GM21381 (cell line): ENCODE data around the gene MAPT.
"Not testable (repeated sequence)": the region's sequence is repeated elsewhere in the genome, so short reads cannot be mapped to it uniquely, and the experiment has no call there.

Source experiments
- ATAC-seq: cut with Tn5 transposase; IDR thresholded peaks from one replicate; pipeline ENCODE4 v1.9.1; 2021; ENCODE audit warnings: mild to moderate bottlenecking, moderate library complexity; ENCODE audit not compliant: unreplicated experiment

Gene MAPT

DNA sequence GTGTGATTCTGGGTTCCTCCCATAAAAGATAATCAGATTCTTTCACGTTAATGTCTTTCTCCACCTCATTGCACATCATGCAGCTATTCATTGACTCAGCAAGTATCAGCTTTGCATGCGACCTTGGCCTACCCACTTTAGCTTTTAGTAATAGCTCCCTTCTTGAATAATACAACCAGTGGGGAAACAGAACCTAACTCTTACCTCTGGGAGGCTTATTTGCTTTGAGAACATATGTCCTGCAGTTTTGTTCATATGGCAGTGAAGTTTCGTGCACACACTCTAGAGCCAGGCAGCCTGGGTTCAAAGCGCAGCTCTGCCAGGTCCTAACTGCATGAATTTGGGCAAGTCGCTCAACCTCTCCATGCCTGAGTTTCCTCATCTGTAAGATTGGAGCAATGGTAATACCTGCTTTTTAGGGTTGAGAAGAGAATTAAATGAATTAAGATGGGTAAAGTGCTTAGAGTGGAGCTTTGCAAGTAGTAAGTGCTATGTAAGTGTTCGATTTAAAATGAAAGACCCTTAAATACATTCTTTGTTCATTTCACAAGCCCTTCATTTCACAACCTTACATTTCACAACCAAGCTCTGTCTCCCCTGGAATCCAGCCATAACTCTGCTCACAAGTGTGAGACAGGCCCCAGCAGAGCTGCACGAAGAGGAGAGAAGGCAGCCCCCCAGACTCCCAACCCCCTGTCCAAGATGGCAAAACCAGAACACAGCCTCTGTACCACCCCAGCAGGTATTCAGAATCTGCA is 29.3 kb downstream of the MAPT start:
- ATAC-seq: no peak

DNA sequence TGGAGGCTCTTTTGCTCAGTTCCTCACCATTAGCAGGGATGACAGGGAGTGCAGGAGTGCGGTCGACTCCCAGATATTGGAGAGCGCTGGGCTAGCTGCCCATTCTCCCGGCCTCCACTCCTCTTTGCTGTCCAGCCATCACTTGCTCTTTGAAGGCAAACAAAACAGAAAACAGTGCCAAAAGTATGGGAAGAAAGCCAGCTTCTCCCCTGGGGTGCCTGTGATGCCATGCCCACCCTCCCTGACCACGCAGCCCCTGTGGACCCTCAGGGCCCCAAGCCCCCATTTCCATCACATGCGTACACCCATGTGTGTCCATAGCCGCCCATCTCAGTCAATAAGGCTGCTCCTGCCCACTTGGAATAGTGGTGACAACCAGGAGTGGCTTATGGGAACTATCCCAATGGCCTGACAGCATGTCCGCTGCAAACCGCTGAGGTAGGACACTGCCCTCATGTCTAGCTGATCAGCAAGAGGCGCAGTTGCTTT is 30.0 kb downstream of the MAPT start:
- no peak for ATAC-seq

DNA sequence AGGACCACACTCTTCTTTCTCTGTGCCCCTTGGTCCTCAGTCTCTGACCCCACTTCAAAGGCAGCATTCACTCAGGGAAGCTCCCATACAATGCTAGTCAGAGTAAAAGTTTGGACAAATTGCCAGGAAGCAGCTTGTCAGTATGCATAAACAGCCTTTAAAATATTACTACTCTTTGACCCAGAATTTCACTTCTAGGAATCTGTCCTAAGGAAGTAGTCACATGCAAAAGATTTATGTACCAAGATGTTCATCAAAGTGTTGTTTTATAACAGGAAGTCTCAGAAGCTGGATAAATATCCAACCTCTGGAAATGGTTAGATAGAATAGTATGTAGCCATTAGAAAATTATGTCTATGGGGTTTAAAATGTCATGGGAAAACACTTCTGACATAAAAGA is 31.0 kb downstream of the MAPT start:
- no peak for ATAC-seq

DNA sequence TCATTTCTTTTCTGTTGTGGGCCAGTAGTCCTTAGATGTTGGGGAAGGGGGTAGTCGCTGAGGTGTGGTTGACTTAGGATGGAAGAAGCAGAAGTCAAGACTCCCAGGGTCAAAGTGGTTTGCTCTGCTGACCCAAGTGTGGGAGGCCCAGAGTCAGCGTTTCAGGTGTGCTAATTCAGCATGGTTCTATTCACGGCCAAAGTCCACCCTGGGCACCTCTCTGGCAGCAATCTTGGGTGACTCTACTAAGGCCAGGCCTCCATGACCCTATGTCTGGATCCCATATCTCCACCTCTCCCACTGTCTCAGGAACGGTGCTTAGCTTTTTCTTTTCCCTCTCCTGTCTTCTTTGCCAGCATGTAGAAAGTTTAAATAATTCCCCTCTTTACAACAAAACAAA is 32.9 kb downstream of the MAPT start:
- no peak for ATAC-seq

DNA sequence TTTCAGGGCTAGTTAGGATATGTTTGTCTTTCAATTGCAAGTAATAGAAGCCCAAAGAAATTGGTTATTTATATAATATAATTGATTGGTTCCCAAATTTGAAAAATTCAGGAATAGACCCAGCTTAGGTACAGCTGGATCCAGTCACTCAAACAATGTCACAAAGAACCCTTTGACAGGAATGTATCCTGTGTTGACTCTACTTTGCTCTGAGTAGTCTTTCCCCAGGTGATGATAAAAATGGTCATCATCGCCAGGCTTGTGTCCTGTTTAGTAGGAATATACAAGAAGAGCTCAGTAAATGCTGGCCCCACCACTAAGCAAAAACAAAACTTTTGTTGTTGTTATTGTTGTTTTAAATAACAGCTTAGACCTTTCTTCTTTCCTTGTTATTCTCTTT is 35.0 kb downstream of the MAPT start:
- ATAC-seq: no peak

DNA sequence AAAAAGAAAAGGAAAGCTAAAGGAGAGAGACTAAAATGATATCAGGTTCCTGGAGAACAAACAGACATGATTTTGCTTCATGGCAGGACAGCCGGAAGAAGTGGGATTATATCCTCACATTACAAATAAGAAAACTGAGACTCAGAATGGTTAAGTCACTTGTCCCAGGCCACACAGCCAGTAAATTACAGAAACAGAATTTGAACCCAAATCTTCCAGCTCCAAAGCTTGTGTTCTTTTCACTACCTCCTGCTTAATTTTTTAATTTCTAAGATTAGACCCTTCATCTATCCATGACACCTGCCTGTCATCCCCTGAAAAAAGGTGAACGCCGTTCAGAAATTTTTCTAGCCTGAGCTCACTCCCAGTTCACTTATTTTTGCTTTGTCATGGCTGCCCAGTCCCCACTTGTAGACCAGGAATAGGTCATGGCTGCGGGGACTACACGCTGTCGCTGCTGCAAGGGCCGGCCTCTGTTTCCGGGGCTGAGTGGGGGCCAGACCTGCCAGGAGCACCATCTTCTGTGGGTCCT is 36.1 kb downstream of the MAPT start:
- no peak for ATAC-seq

DNA sequence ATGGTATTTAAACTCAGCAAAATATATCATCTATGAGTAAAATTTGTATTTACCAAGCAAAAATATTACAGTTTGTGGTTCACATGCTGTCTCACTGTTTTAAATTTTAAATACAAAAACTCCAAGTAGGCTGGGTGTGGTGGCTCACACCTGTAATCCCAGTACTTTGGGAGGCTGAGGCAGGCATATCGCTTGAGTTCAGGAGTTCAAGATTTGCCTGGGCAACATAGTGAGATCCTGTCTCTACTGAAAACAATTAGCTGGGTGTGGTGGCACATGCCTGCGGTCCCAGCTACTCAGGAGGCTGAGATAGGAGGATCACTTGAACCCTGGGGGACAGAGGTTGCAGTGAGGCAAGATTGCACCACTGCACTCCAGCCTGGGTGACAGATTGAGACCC is 37.3 kb downstream of the MAPT start:
- no peak for ATAC-seq

DNA sequence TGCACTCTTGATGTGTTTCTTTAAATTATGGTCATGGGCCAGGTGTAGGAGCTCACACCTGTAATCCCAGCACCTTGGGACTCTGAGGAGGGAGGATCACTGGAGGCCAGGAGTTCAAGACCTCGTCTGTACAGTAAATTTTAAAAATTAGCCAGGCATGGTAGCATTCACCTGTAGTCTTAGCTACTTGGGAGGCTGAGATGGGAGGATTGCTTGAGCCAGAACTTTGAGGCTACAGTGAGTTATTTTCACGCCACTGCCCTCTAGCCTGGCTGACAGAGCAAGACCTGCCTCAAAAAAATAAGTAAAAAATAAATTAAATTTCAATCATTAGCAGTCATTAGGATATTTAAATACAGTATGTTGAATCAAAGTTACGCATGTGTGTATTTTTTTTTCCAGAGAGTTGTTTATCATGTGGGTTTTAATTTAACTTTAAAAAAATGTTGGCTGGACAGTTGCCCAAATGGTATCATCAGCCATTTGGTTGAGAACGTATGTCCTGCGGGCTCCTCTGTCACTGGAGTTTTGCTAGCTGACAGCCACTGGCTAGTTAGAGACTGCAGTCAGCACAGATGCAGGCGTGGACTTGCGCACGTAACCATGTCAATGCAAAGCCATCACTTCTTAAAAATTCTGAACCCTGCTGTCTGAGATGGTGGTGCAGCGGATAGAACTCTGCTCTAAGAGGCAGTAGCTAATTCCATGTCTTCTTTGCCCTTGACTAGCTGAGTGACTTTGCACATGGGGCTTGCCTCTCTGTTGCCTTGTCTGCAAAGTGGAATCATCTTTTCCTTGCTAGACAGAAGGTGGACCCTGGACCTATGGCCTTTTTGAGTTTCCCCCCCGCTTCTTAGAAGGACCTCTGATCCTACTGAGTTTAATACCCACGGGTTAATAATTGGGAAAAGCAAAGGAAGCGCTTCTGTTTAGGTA is 40.0 kb downstream of the MAPT start:
- no peak for ATAC-seq

DNA sequence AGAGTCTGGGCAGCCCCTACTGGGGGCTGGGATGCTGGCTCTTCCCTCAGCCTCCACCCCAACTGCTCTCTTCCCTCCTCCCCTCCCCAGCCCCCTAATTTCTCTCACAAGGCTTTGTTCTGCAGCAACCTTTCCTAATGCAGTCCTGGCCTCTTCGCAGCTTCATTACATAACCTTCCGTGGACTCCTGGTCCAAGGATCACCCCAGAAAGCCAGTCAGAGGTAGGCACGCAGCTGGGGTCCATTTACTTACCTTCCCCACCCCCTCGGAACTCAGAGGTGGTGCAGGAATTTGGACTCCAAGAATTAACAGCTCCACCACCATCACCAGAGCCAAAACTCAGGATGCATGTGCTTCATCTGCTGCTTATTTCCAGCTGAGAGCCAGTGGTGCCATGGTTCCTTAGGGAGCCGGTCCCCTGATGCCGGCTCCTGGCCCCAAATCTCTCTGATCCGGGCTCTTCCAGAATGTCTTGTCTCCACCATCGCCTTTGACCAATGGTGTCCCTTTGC is 40.9 kb downstream of the MAPT start:
- no peak for ATAC-seq

DNA sequence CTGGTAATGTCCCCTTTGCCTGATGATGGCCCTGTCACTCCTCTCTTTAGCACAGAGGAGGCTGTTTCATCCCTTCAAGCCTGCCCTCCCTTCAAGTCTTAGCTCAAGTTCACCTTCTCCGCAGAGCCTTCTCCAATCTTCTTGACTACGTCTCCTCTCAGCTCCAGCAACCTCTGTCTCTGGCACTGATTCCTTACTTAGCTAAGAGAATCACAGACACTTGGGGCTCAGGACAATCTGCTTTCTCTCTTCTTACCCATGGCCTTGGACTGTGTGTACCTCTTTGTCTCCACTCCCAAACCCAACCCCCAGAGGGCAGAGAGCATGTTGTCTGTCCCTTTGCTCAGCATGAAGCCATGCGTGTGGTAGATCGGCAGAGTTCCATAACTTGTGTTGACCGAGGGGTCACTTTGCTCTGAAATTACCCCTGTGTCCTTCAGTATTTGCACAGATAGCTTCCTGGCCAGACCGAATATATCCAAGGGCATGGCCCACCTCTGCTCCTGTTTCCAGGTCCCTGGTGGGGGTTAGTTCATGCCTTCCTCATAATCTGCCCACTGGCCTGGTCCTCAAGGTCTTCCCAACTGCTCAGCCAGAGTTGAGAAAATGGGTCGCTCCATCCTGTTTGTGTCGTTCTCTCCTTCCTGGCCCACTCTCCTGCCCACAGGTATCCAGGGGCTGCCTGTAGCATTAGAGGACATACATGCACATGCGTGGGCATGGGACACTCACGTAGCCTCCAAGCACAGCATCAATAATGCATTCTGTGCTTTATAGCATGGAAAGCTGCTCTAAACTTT is 41.6 kb downstream of the MAPT start:
- ATAC-seq: no peak

DNA sequence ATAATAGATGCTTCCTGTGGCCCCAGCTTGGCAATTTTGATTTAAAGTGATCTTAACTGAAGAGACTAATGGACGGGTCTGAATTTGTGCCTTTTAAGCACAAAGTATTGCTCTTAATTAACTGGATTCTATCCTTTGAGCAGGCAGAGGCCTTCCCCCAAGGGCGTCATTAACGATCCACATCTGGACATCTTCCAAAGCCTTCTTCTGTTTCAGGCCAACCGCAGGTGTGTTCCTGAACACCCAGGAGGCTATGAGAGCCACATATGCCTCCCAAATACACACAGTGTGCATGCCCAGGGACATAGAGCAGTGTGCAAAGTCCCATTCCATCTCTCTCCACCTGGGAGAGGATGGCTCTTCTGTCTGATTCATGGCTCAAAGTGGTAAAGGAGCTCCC is 42.3 kb downstream of the MAPT start:
- ATAC-seq: no peak

DNA sequence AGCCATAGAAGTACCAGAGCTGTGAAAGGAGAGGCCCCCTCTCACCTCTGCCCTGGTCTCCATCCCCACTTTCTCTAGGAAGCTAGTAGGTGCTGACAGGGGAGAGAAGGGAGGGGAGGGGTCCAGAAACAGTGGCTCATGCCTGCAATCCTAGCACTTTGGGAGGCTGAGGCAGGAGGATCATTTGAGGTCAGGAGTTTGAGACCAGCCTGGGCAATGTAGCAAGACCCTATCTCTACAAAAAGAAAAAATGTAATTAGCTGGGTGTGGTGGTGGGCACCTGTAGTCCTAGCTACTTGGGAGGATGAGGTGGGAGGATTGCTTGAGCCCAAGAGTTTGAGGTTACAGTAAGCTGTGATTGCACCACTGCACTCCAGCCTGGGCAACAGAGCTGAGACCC is 42.8 kb downstream of the MAPT start:
- ATAC-seq: not testable (repeated sequence)

DNA sequence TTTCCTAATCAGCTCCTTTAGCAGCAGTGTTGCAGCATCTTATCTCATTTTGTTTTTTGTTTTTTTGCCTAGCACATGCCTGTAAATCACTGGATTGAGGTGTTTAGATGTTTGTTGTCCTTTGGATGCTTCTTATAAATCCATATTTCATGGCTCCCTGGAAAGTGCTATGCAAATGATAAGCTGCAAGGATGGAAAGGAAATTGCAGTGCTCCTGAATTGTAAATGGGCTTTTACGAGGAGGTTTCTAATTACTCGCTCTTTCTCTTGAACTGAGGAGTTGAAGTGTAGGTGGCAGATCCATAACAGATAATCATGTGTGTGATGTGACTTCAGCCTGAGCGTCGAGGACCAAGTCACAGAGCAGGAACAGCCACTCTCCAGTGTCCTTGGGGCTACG is 45.0 kb downstream of the MAPT start:
- ATAC-seq: no peak

DNA sequence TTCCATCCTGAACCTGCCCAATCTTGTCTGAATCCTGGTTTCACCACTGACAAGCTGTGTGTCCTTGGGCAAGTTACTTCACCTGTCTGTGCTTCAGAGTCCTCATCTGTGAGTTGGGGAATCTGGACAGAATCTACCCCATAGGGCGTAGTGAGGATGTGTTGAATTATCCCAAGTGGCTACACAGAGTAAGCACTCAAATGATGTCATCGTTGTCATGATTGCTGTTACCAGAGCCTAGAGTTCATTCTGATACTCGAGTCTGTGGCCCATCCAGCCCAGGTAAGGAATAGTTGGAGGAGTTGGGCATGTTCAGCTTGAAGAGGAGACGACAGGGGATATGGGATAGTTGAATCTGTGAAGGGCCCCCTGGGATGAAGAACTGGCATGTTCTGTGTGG is 45.9 kb downstream of the MAPT start:
- no peak for ATAC-seq

DNA sequence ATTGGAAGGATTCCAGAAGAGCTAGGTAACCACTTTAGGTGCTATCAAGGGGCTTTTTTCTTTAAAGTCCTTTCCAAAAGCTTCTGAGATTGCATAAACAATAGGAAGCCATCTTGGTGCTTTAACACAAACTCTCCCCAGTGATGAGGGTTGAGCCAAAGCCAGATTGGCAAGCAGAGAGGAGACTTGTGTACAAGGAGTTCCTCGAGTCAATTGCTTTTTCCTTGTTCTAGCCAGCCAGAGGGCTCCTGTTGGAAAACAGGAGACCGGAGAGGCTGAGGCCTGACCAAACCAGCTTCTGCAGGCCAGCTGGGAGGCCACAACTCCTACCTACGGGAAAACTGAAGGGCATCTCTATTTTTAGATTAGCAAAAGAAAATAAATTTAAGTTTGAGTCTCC is 46.5 kb downstream of the MAPT start:
- no peak for ATAC-seq

DNA sequence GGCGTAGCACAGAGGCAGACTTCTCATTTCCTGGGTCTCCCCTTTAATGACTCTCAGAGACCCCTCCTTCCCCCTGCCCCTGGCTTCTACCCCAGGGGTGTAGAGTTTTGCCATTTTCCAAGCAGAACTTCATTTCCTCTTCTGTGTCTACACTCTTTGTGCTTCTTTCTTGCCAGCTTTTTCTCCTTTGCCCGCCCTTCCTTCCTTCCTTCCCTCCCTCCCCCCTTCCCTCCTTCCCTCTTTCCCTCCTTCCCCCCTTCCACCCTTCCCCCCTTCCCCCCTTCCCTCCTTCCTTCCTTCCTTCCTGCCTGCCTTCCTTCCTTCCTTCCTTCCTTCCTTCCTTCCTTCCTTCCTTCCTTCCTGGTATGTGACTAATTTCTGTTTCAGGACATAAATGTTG is 47.0 kb downstream of the MAPT start:
- ATAC-seq: no peak

DNA sequence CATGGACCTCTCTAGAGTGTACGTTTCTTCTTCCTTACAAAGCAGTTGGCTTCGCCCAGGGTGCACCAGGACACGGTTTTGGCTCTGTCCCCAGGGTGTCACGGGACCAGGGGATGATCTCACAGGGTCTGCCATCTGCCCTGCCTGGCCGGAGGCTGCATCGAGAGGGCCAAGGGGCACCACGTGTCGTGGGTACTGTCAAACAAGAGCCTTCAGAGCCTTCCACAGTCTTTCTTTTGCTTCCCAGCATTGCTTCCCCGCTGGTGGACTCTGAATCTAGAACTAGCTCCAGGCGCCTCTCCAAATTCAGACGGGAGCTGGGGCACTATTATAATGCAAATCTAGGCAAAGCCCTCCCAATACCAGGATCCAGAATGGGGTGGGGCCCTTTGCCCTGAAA is 47.9 kb downstream of the MAPT start:
- no peak for ATAC-seq

DNA sequence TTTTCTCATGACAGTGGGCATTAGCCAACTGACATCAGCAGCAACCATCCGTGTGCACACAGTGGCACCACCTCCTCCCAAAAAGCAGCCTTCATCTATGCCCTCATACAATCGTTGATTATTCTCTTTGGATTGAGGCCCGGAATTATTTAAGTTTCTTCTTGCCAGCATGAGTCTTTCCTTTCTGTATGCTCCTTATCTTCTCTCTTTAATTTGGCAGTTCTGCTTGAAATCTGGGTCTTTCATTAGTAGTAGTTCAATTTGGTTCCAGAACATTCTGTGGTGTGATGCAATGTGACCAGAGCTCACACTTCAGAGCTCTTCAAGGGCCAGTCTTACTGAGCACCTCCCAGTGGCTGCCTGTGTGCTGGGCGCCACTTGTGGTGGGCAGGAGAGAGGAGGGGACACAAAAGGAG is 52.5 kb downstream of the MAPT start:
- ATAC-seq: no peak

DNA sequence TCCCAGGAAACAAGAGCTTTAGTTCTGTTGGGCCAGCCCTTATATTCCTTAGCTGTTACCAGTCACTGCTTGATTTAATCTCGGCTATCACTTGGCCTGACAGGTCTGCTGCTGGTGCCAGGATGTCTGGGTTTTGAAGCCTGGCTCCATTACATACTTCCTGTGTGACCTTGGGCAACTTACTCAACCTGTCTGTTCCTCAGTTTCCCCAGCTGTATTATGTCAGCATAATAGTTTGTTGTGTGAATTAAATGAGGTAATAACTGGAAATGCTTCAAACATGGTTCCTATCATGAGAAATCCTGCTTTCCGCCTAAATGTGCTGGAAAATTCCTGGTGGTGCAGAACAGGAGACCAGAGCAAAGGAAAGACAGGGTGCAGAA is 54.1 kb downstream of the MAPT start:
- no peak for ATAC-seq

DNA sequence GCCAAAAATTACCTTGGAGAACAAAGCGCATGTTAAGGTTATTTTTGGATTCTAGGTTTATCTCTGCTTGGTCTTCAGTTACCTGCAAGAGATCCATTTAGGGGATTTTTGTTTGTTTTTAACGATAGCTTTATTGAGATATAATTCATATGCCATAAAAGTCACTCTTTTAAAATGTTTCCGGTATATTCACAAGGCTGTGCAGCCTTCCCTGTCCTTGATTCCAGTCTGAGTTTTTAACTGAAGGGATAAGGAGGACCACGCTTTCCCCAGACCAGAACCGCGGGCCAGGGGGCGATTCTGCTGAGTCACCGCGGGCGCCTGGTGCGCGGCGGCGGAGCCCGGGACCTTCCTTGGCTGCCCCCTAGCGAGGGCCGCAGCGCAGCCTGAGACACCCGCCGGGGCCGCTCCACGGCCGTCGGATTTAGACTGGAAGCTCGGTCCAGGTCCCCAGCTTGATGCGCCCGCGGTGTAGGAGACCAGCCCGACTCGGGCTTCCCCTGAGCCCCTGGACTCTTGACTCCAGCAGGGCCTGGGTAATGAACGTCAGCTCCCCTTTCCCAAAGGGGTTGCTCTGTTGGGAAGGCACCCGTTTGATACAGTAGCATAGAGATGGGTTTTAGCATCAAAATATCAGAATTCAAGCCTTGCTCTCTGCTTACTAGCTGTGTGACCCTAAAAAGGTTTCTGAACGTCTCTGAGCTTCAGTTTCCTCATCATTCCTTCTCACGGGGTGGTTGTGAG is 54.7 kb downstream of the MAPT start:
- ATAC-seq: no peak
